Tibial nerve (tissue), 3 donors: Measurements from ENCODE around the gene EN1.

Experiments used
- CTCF ChIP-seq, 5 experiments: fragments of 200-600 bp in 3 of 5; fragments of 450-650 bp in 2 of 5; sonication (generic) in 3 of 5; IDR thresholded peaks; one replicate each; pipeline ENCODE4 v1.5.1; 2016 to 2019; ENCODE audit warnings: antibody characterized with exemption in 5 of 5, mild to moderate bottlenecking in 3 of 5, moderate library complexity in 2 of 5
- POLR2A ChIP-seq, 2 donors: fragments of 450-650 bp; IDR thresholded peaks; one replicate each; pipeline ENCODE4 v1.6.1; 2017; ENCODE audit warnings: antibody characterized with exemption in 2 of 2, mild to moderate bottlenecking in 2 of 2, moderate library complexity in 2 of 2

GRCh38 chr2:118835746-118836410 lies 11.6 kb downstream of the EN1 start:
- TF ChIP-seq POLR2A (IDR thresholded peaks at IDR 0.05) (no peak), CTCF (IDR thresholded peaks at IDR 0.05) (no peak)
